Astrocyte of the spinal cord (primary cell): ENCODE data around the gene RANGAP1.

ENCODE experiments used
- DNase-seq: peaks from one replicate; pipeline ENCODE4 v3.0.0; 2011; ENCODE audit warnings: low read depth, low spot score
- H3K4me3 ChIP-seq: 2 replicates; pipeline ENCODE4 v1.5.1; 2011; ENCODE audit warnings: low read depth, mild to moderate bottlenecking, low read length, moderate library complexity
- in situ Hi-C: cut with HindIII; loops from 2 replicates; pipeline ENCODE4 v1.10.0; 2017; ENCODE audit warnings: low sequenced_read_pairs
- TF ChIP-seq, protein P1 (sequence below): IDR thresholded peaks from 2 replicates; pipeline ENCODE4 v1.5.1; 2012; ENCODE audit warnings: low read depth, mild to moderate bottlenecking, low read length, inconsistent platforms

RANGAP1 gene

GRCh38 chr22:41274856-41275255 is 11.1 kb downstream of the RANGAP1 start:
- in situ Hi-C loops, result no loop called here
- TF ChIP-seq, protein P1, sequence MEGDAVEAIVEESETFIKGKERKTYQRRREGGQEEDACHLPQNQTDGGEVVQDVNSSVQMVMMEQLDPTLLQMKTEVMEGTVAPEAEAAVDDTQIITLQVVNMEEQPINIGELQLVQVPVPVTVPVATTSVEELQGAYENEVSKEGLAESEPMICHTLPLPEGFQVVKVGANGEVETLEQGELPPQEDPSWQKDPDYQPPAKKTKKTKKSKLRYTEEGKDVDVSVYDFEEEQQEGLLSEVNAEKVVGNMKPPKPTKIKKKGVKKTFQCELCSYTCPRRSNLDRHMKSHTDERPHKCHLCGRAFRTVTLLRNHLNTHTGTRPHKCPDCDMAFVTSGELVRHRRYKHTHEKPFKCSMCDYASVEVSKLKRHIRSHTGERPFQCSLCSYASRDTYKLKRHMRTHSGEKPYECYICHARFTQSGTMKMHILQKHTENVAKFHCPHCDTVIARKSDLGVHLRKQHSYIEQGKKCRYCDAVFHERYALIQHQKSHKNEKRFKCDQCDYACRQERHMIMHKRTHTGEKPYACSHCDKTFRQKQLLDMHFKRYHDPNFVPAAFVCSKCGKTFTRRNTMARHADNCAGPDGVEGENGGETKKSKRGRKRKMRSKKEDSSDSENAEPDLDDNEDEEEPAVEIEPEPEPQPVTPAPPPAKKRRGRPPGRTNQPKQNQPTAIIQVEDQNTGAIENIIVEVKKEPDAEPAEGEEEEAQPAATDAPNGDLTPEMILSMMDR, result no peak
- no peak overlapping the region for H3K4me3 ChIP-seq
- DNase-seq, result no peak

DNA sequence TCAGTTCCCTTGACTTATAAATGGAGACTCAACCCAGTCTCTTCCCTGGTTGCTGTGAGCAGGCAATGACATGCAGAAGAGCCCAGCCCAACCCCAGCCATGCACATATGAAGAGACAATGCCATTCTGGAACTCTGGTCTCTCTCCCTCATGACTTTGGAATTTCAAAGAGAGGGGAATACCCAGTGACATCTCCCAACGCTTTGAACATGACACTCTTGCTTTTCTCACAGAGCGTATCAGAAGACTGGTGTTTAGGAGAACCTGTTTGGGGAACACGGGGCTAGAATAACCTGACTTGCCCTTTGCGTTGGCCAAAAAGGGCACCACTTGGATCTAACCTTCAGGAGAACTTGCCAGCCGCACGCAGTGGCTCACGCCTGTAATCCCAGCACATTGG is 12.9 kb downstream of the RANGAP1 start:
- DNase-seq, result no peak
- TF ChIP-seq, protein P1, result no peak
- H3K4me3 ChIP-seq, result no peak overlapping the region
- in situ Hi-C loops, result no loop called here

GRCh38 chr22:41271787-41272186 is 14.2 kb downstream of the RANGAP1 start:
- in situ Hi-C loops, result no loop called here
- DNase-seq, result no peak
- TF ChIP-seq, protein P1, result no peak
- H3K4me3 ChIP-seq, result no peak overlapping the region

DNA sequence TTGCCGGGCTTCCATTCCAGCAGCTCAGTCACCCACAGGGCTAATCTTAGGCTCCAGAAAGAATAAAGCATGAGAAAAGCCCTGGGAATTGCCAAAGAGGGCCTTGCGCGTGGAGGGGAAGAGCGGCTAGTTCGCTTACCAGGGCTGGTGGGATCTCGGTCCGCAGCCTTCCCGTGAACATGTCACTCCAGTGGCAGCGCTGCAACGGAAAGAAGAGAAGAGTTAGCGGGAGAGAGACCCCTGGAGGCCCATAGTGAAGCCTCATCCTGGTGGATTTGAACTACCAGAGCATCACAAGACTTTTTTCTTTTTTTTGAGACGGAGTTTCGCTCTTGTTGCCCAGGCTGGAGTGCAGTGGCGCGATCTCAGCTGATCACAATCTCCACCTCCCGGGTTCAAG is 18.0 kb downstream of the RANGAP1 start:
- in situ Hi-C loops, result no loop called here
- H3K4me3 ChIP-seq, result no peak overlapping the region
- TF ChIP-seq, protein P1, result no peak
- DNase-seq, result no peak

GRCh38 chr22:41264408-41264941 is 21.5 kb downstream of the RANGAP1 start:
- no peak for DNase-seq
- TF ChIP-seq, protein P1, result no peak
- no peak overlapping the region for H3K4me3 ChIP-seq
- in situ Hi-C loops, result no loop called here

- in situ Hi-C loops, result no loop called here
- no peak for DNase-seq
- H3K4me3 ChIP-seq, result no peak overlapping the region
- TF ChIP-seq, protein P1, result no peak
Observed at GRCh38 chr22:41263704-41264103, 22.3 kb downstream of the RANGAP1 start.

- TF ChIP-seq, protein P1, result no peak
- in situ Hi-C loops, result no loop called here
- no peak overlapping the region for H3K4me3 ChIP-seq
- DNase-seq, result no peak
Observed at GRCh38 chr22:41262250-41262765, 23.7 kb downstream of the RANGAP1 start.
